Gastrocnemius medialis (tissue), 4 donors: ENCODE results near the gene PDE9A. TPM values are rescaled to one million over a fixed set of nuclear protein-coding genes. Genes with fewer than 3 reads are reported as not detected.

ENCODE experiments used
- ATAC-seq, 2 donors: fragments of 150-250 bp; one replicate each; pipeline ENCODE4 v1.9.1; 2016
- DNase-seq, 2 donors: peaks; one replicate each; pipeline ENCODE4 v3.0.0-alpha.2; 2019
- H3K27ac ChIP-seq, 4 donors: fragments of 200-600 bp; sonication (generic); 1 replicate in 1 of 4; 2 replicates in 3 of 4; pipeline ENCODE4 v1.5.1; 2016 to 2018; ENCODE audit warnings: mild to moderate bottlenecking in 2 of 4, moderate library complexity in 1 of 4
- H3K27me3 ChIP-seq, 3 donors: fragments of 200-600 bp; sonication (generic) in 2 of 3; 1 replicate in 1 of 3; 2 replicates in 2 of 3; pipeline versions ENCODE4 v1.5.1 to v1.6.0; 2016 to 2019; ENCODE audit warnings: mild to moderate bottlenecking in 1 of 3, moderate library complexity in 1 of 3
- H3K36me3 ChIP-seq, 2 donors: fragments of 200-600 bp; sonication (generic) in 1 of 2; one replicate each; pipeline ENCODE4 v1.5.1; 2017 to 2018
- H3K4me1 ChIP-seq, 2 donors: fragments of 200-600 bp; sonication (generic) in 1 of 2; one replicate each; pipeline ENCODE4 v1.5.1; 2016 to 2017; ENCODE audit warnings: mild to moderate bottlenecking in 2 of 2
- H3K4me3 ChIP-seq, 4 donors: fragments of 200-600 bp; sonication (generic) in 3 of 4; 1 replicate in 1 of 4; 2 replicates in 3 of 4; pipeline ENCODE4 v1.5.1; 2016 to 2019; ENCODE audit warnings: mild to moderate bottlenecking in 2 of 4
- H3K9me3 ChIP-seq, 3 donors: fragments of 200-600 bp; sonication (generic) in 2 of 3; 1 replicate in 1 of 3; 2 replicates in 2 of 3; pipeline ENCODE4 v1.5.1; 2016 to 2019
- POLR2A ChIP-seq, 2 donors: fragments of 450-650 bp; IDR thresholded peaks; one replicate each; pipeline ENCODE4 v1.6.1; 2017; ENCODE audit warnings: antibody characterized with exemption in 2 of 2, mild to moderate bottlenecking in 2 of 2, moderate library complexity in 2 of 2
- in situ Hi-C, 4 donors: fragments of 200-750 bp; cut with MboI; loops; one replicate each; pipeline versions ENCODE4 v1.15.0 to v1.8.0; 2017; ENCODE audit warnings: low sequenced_read_pairs in 4 of 4
- intact Hi-C: fragments of 100-400 bp; cut with DNase I; formaldehyde crosslinking; loops from one replicate; pipeline ENCODE4 v1.15.1; 2023; ENCODE audit warnings: low total_unique reads
- total RNA-seq, 4 donors: library from RNA; depleted of rRNA; stranded (reverse); fragments of >200 nt; gene quantifications; one replicate each; pipeline versions ENCODE4 v1.1.0 to v1.2.3, GENCODE V29; 2016
- TF ChIP-seq, protein P1 (sequence below), 5 experiments: fragments of 450-650 bp in 3 of 5; fragments of 200-600 bp in 2 of 5; sonication (generic) in 2 of 5; IDR thresholded peaks in 4 of 5; conservative IDR thresholded peaks in 1 of 5; 1 replicate in 4 of 5; 2 replicates in 1 of 5; pipeline ENCODE4 v1.5.1; 2016 to 2019; ENCODE audit warnings: antibody characterized with exemption in 5 of 5, mild to moderate bottlenecking in 3 of 5, moderate library complexity in 3 of 5

PDE9A gene
- total RNA-seq, 4 donors from 2014 or later = 1.4 to 4.5 (median 1.8) TPM

DNA sequence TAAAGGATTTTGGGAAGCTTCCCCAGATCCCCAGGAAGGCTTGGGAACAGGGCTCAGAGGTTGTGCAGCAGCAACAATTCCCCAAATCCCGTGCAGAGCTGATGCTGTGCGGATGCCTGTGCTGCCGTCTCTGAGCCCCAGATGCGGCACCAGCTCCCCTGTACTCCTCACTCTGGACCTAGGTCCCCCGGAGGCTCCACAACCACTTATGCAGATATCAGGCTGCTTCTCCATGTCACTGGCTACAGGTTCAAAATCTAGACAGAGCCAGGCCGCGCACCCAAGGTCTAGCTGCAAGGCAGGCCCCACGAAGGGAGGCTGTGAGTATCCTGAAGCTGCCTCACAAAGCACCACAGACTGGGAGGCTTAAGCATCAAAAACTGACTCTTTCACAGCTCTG, 81.6 kb downstream of the PDE9A start:
- intact Hi-C loops = no loop called here
- DNase-seq (no peak), ATAC-seq (no peak)
- no peak overlapping the region for H3K4me3 ChIP-seq
- no peak for TF ChIP-seq POLR2A (IDR thresholded peaks at IDR 0.05)
- TF ChIP-seq, protein P1, sequence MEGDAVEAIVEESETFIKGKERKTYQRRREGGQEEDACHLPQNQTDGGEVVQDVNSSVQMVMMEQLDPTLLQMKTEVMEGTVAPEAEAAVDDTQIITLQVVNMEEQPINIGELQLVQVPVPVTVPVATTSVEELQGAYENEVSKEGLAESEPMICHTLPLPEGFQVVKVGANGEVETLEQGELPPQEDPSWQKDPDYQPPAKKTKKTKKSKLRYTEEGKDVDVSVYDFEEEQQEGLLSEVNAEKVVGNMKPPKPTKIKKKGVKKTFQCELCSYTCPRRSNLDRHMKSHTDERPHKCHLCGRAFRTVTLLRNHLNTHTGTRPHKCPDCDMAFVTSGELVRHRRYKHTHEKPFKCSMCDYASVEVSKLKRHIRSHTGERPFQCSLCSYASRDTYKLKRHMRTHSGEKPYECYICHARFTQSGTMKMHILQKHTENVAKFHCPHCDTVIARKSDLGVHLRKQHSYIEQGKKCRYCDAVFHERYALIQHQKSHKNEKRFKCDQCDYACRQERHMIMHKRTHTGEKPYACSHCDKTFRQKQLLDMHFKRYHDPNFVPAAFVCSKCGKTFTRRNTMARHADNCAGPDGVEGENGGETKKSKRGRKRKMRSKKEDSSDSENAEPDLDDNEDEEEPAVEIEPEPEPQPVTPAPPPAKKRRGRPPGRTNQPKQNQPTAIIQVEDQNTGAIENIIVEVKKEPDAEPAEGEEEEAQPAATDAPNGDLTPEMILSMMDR (IDR thresholded peaks at IDR 0.05 in 4 of 5, conservative IDR thresholded peaks at IDR 0.05 in 1 of 5) = no peak
- no peak overlapping the region for H3K27ac ChIP-seq
- H3K9me3 ChIP-seq = no peaks in the 10 kb centered on the region
- no peaks in the 10 kb centered on the region for H3K36me3 ChIP-seq
- no peaks in the 10 kb centered on the region for H3K4me1 ChIP-seq
- no peaks in the 10 kb centered on the region for H3K27me3 ChIP-seq
- in situ Hi-C loops = no loop called here

DNA sequence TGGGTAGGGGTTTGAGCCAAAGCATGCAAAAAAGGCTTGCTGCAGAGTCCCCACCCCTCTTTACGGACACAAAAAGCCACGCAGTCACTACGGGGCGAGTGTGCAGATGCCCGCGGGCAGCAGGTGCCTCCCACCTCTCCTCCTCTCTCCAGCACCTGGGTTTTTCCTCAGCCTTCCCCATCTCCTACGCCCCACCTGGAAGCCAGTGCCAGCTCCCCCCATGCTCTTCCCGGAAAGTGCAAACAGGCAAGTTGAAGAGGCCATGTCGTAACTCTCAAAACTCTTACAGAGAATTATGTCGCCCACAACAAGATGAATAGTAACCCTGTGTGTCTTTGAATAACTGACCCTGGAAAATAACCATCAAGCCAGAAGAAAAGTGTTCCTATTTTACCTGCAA, 82.5 kb downstream of the PDE9A start:
- H3K4me3 ChIP-seq = no peak overlapping the region
- no peak for TF ChIP-seq POLR2A (IDR thresholded peaks at IDR 0.05)
- TF ChIP-seq, protein P1 (IDR thresholded peaks at IDR 0.05 in 4 of 5, conservative IDR thresholded peaks at IDR 0.05 in 1 of 5) = no peak
- H3K27ac ChIP-seq = no peak overlapping the region
- no peaks in the 10 kb centered on the region for H3K27me3 ChIP-seq
- H3K36me3 ChIP-seq = no peaks in the 10 kb centered on the region
- no peaks in the 10 kb centered on the region for H3K9me3 ChIP-seq
- in situ Hi-C loops (no loop called here), intact Hi-C loops (no loop called here)
- H3K4me1 ChIP-seq = no peaks in the 10 kb centered on the region
- ATAC-seq = no peak
- DNase-seq = no peak

DNA sequence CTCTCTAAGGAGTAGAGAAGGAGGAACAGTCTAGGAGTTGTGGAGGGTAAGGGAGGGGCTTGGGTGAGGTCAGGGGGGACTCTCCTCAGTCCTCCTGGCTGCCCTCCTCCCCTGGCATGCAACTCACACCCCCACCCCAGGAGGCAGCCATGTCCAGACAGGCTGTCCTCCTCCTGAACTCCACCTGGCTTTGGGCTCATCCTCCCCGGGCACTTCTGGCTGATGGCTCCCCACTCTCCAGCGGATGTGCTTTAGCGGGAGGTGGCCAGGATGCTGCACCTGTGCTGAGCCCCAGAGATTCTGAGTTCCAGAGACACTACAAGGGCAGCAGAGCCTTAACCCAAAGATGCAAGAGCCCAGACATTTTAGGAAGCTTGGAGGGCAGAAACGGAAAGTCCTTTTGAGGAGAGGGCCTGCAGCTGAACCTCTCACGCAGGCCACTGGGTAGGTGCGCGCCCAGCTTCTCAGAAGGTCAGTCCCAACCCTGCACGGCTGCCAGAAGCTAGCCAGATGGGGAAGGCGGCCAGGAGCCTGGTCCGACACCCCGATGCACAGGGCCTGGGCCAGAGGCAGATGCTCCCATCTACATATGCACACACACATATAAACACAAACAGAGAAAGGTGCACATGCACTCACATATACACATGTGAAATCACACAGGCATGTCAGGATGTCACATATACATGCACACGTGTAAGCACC, 83.4 kb downstream of the PDE9A start:
- no peaks in the 10 kb centered on the region for H3K4me1 ChIP-seq
- no peak overlapping the region for H3K4me3 ChIP-seq
- no peak for ATAC-seq
- DNase-seq = no peak
- TF ChIP-seq, protein P1 (IDR thresholded peaks at IDR 0.05 in 4 of 5, conservative IDR thresholded peaks at IDR 0.05 in 1 of 5) = no peak
- no peak for TF ChIP-seq POLR2A (IDR thresholded peaks at IDR 0.05)
- H3K27ac ChIP-seq = peak overlapping the region in 1 of 4 donors; percentile 75
- no peaks in the 10 kb centered on the region for H3K36me3 ChIP-seq
- in situ Hi-C loops = no loop called here
- H3K27me3 ChIP-seq = peaks cover 0 to under 1% (median 0%) of the 10 kb centered on the region in 3 donors
- intact Hi-C loops = no loop called here
- H3K9me3 ChIP-seq = no peaks in the 10 kb centered on the region

DNA sequence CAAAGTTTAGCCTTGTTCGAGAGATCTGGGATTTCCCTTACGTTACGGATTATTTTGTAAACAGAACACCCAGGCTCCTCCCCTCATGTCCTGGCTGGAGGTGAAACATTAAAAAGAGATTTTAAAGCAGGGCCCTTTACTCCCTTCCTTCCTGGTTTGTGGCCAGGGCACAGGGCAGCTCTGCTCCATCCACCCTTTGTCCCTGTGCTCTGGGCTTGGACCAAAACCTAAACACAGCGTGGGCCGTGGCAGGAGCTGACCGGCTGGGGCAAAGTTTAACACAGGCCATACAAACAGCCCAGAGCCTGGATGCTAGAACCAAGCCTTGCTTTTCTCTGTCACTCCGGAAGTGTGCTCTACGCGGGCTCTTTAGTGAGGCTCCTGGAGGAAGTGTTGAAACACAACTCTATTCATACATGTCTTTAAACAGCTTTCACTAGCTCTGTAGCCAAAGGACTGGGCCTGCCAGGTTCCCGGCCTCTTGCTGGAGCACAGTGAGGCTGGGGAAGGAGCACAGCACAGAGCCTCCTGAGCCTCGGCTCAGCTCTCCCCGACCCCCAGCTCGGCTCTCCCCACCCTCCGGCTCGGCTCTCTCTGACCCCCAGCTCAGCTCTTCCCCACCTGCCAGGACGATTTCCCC, 84.7 kb downstream of the PDE9A start:
- Histone ChIP-seq H3K27me3 (peaks cover 0 to 5% (median 0%) of the 10 kb centered on the region in 3 donors), H3K4me1 (no peaks in the 10 kb centered on the region), H3K27ac (peak overlapping the region; percentile 46 to 75 (median 72)), H3K9me3 (no peaks in the 10 kb centered on the region), H3K36me3 (no peaks in the 10 kb centered on the region), H3K4me3 (no peak overlapping the region)
- no peak for TF ChIP-seq POLR2A (IDR thresholded peaks at IDR 0.05)
- TF ChIP-seq, protein P1 (IDR thresholded peaks at IDR 0.05 in 4 of 5, conservative IDR thresholded peaks at IDR 0.05 in 1 of 5) = no peak
- intact Hi-C loops = no loop called here
- DNase-seq = no peak
- ATAC-seq = peak in 1 of 2 donors; percentile 73
- in situ Hi-C loops = no loop called here
